Transverse colon (tissue), 4 donors: ENCODE measurements around the gene CDS1. TPM values are rescaled to one million over a fixed set of nuclear protein-coding genes. Genes with fewer than 3 reads are reported as not detected.

Source experiments
- DNase-seq: peaks from one replicate; pipeline ENCODE4 v3.0.0-alpha.2; 2019
- H3K27ac ChIP-seq, 4 donors: fragments of 200-600 bp; sonication (generic); 2 replicates each; pipeline ENCODE4 v1.5.1; 2016 to 2018; ENCODE audit warnings: inconsistent platforms in 4 of 4
- H3K27me3 ChIP-seq: fragments of 200-600 bp; sonication (generic); 2 replicates; pipeline ENCODE4 v1.5.1; 2017; ENCODE audit warnings: inconsistent platforms
- H3K36me3 ChIP-seq, 4 donors: fragments of 200-600 bp; sonication (generic); 2 replicates each; pipeline ENCODE4 v1.5.1; 2017 to 2019; ENCODE audit warnings: inconsistent platforms in 4 of 4
- H3K4me1 ChIP-seq, 4 donors: fragments of 200-600 bp; sonication (generic); 2 replicates each; pipeline ENCODE4 v1.5.1; 2017 to 2020; ENCODE audit warnings: inconsistent platforms in 4 of 4
- H3K4me3 ChIP-seq, 4 donors: fragments of 200-600 bp; sonication (generic); 1 replicate in 1 of 4; 2 replicates in 3 of 4; pipeline versions ENCODE4 v1.5.1 to v1.6.1; 2017 to 2019; ENCODE audit warnings: inconsistent platforms in 4 of 4
- H3K9me3 ChIP-seq, 2 donors: fragments of 200-600 bp; sonication (generic); 2 replicates each; pipeline ENCODE4 v1.5.1; 2017 to 2019; ENCODE audit warnings: inconsistent platforms in 2 of 2
- CTCF ChIP-seq, 5 experiments: fragments of 200-600 bp in 3 of 5; fragments of 450-650 bp in 2 of 5; sonication (generic) in 3 of 5; IDR thresholded peaks; 1 replicate in 2 of 5; 2 replicates in 3 of 5; pipeline ENCODE4 v1.5.1; 2016 to 2017; ENCODE audit warnings: antibody characterized with exemption in 5 of 5, inconsistent platforms in 3 of 5, mild to moderate bottlenecking in 2 of 5, moderate library complexity in 1 of 5
- EP300 ChIP-seq: sonication (generic); formaldehyde crosslinking; IDR thresholded peaks from one replicate; pipeline ENCODE4 v1.6.1; 2017; ENCODE audit warnings: antibody characterized with exemption, low read depth
- POLR2A ChIP-seq: fragments of 450-650 bp; IDR thresholded peaks from one replicate; pipeline ENCODE4 v1.6.1; 2016; ENCODE audit warnings: antibody characterized with exemption, mild to moderate bottlenecking, moderate library complexity
- POLR2AphosphoS5 ChIP-seq, 3 donors: sonication (generic); formaldehyde crosslinking; IDR thresholded peaks; one replicate each; pipeline ENCODE4 v1.6.1; 2016; ENCODE audit warnings: antibody characterized with exemption in 3 of 3
- WGBS, 2 donors: methylation state at CpG; one replicate each; pipeline ENCODE4 v1.1.5; 2018; ENCODE audit warnings: low coverage in 1 of 2; 5-methylcytosine and 5-hydroxymethylcytosine counted together
- in situ Hi-C, 4 donors: fragments of 200-750 bp; cut with MboI; loops; one replicate each; pipeline versions ENCODE4 v1.15.0 to v1.15.1; 2017; ENCODE audit warnings: low sequenced_read_pairs in 3 of 4, low pct_ligation_motif_present in 1 of 4, low pct_unique_long_range_greater_than_20kb in 1 of 4
- intact Hi-C: fragments of 100-400 bp; cut with DNase I; formaldehyde crosslinking; loops from one replicate; pipeline ENCODE4 v1.15.1; 2023; ENCODE audit warnings: low total_unique reads
- total RNA-seq, 4 donors: library from RNA; depleted of rRNA; stranded (reverse); fragments of >200 nt; gene quantifications; one replicate each; pipeline ENCODE4 v1.1.0, GENCODE V29; 2016

CDS1 gene
- total RNA-seq, 4 donors from 2014 or later: 21.6 to 44.0 (median 34.5) TPM

- Histone ChIP-seq H3K4me1 (peaks cover 0 to 22% (median 11%) of the 10 kb centered on the region in 4 donors), H3K36me3 (peaks cover 0 to 27% (median 5%) of the 10 kb centered on the region in 4 donors), H3K4me3 (no peak overlapping the region), H3K27ac (no peak overlapping the region), H3K9me3 (no peaks in the 10 kb centered on the region), H3K27me3 (no peaks in the 10 kb centered on the region)
- in situ Hi-C loops (no loop called here), intact Hi-C loops (no loop called here)
- no peak for DNase-seq
- WGBS, 2 donors: 84 to 100% methylated on average over 3 to 7 of the region's 7 CpGs
- TF ChIP-seq POLR2A (no peak), POLR2AphosphoS5 (IDR thresholded peaks at IDR 0.05) (no peak), CTCF (IDR thresholded peaks at IDR 0.05) (no peak), EP300 (no peak)
Measured at GRCh38 chr4:84683064-84683850, 100.3 kb downstream of the CDS1 start.

DNA sequence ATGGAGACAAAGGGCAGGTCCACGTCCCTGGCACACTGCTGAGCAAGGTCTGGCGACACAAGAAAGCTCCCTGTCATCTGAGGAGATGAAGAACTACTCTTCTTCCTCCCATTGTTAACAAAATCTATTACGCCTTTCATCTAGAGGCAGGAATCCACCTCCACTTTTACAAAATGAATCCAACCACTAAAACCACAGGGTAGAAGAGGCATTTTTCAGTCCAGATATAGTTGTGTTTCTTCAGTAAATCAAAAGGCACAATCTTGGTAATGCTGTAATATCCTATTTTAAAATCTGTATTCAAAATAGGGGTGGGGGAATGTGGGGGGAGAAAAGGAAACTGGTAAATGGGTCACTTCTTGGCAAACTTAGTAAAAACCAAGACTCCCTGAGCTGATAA is 101.4 kb downstream of the CDS1 start:
- WGBS, 2 donors: 63 to 89% methylated on average over 2 to 3 of the region's 3 CpGs
- H3K36me3 ChIP-seq: peaks cover 0 to 26% (median 2%) of the 10 kb centered on the region in 4 donors
- in situ Hi-C loops: no loop called here

GRCh38 chr4:84685105-84685504 is 102.2 kb downstream of the CDS1 start:
- in situ Hi-C loops (no loop called here), intact Hi-C loops (no loop called here)
- Histone ChIP-seq H3K36me3 (peaks cover 0 to 28% (median 2%) of the 10 kb centered on the region in 4 donors), H3K4me3 (no peak overlapping the region), H3K27me3 (no peaks in the 10 kb centered on the region), H3K9me3 (no peaks in the 10 kb centered on the region), H3K27ac (no peak overlapping the region), H3K4me1 (peaks cover 0 to 22% (median 11%) of the 10 kb centered on the region in 4 donors)
- DNase-seq: no peak
- TF ChIP-seq EP300 (no peak), POLR2AphosphoS5 (IDR thresholded peaks at IDR 0.05) (no peak), CTCF (IDR thresholded peaks at IDR 0.05) (no peak), POLR2A (no peak)
- WGBS, 2 donors: 70% methylated on average over 1 of the region's 1 CpG; no CpG with 5 or more reads in 1 of the 2 donors

More for the DNA sequence above, 101.4 kb downstream of the CDS1 start:
- intact Hi-C loops: no loop called here
- no peaks in the 10 kb centered on the region for H3K27me3 ChIP-seq
- DNase-seq: no peak
- H3K27ac ChIP-seq: no peak overlapping the region
- peaks cover 0 to 22% (median 11%) of the 10 kb centered on the region in 4 donors for H3K4me1 ChIP-seq
- H3K9me3 ChIP-seq: no peaks in the 10 kb centered on the region
- TF ChIP-seq CTCF (IDR thresholded peaks at IDR 0.05): no peak
- no peak for TF ChIP-seq POLR2A
- TF ChIP-seq POLR2AphosphoS5 (IDR thresholded peaks at IDR 0.05): no peak
- no peak for TF ChIP-seq EP300
- no peak overlapping the region for H3K4me3 ChIP-seq

DNA sequence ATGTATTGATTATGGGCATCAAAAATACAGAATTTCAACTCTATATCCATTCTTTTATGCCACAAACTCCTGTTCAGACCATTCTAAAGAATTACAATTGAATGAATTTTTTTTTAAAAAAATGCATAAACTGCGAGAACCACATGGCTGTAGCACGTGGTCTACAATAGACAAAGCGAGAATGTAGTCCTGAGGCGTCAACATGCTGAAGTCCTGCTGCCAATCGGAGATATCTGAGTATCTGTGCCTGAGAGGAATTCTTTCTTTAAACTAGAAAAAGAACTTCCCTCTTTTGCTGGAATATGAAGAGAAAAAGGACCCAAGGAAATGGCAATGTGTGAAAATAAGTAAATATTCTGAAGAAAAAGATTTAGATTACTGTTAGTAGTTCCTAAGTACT is 105.7 kb downstream of the CDS1 start:
- no peak for DNase-seq
- 85 to 94% methylated on average over 5 of the region's 5 CpGs for WGBS, 2 donors
- Histone ChIP-seq H3K4me1 (no peaks in the 10 kb centered on the region), H3K9me3 (no peaks in the 10 kb centered on the region), H3K4me3 (no peak overlapping the region), H3K27me3 (no peaks in the 10 kb centered on the region), H3K36me3 (peaks cover 0 to 30% (median 7%) of the 10 kb centered on the region in 4 donors), H3K27ac (no peak overlapping the region)
- no peak for TF ChIP-seq EP300
- no peak for TF ChIP-seq POLR2A
- TF ChIP-seq CTCF (IDR thresholded peaks at IDR 0.05): no peak
- no peak for TF ChIP-seq POLR2AphosphoS5 (IDR thresholded peaks at IDR 0.05)
- intact Hi-C loops: no loop called here
- in situ Hi-C loops: no loop called here
